PC-3 (cell line): Measurements from ENCODE around the gene NAV2. TPM values are rescaled to one million over a fixed set of nuclear protein-coding genes. Genes with fewer than 3 reads are reported as not detected.

Source experiments
- ATAC-seq: fragments of 200-7000 bp; cut with Tn5 transposase; 2 replicates; pipeline ENCODE4 v1.9.1; 2020; ENCODE audit warnings: mild to moderate bottlenecking, moderate library complexity
- BruUV-seq: library from RNA; stranded (reverse); fragments of 400-500 nt; replicated peaks from 2 replicates; lab custom pipeline; 2021; lab: Mats Ljungman, UMichigan
- CTCF ChIA-PET: fragments of 300-600 bp; sonication (Branson Sonifier 250); formaldehyde crosslinking; loops from one replicate; lab custom pipeline; 2022; ENCODE audit warnings: antibody characterized with exemption; lab: Charles Lee
- POLR2A ChIA-PET: fragments of 300-600 bp; sonication (Branson Sonifier 250); formaldehyde crosslinking; loops from one replicate; lab custom pipeline; 2022; ENCODE audit warnings: antibody characterized with exemption; ENCODE audit not compliant: unreplicated experiment; lab: Charles Lee
- DNase-seq: peaks from one replicate; pipeline ENCODE4 v3.0.0-alpha.2; 2015
- H2AFZ ChIP-seq: fragments of 300-600 bp; sonication (generic); 2 replicates; pipeline ENCODE4 v1.6.0; 2016; ENCODE audit warnings: antibody characterized with exemption, low read length
- H3F3A ChIP-seq: fragments of 300-600 bp; sonication (generic); one replicate; pipeline ENCODE4 v1.6.0; 2017; ENCODE audit warnings: antibody characterized with exemption, low read length, control low read depth, mild to moderate bottlenecking; ENCODE audit not compliant: unreplicated experiment
- H3K27ac ChIP-seq: fragments of 300-600 bp; sonication (generic); 2 replicates; pipeline ENCODE4 v1.5.1; 2016; ENCODE audit warnings: mild to moderate bottlenecking, low read length
- H3K27me3 ChIP-seq: fragments of 300-600 bp; sonication (generic); 2 replicates; pipeline ENCODE4 v1.6.1; 2016; ENCODE audit warnings: low read length, mixed read lengths
- H3K36me3 ChIP-seq: fragments of 300-600 bp; sonication (generic); 2 replicates; pipeline ENCODE4 v1.6.1; 2016; ENCODE audit warnings: low read depth, mixed run types, low read length, mixed read lengths
- H3K4me1 ChIP-seq: fragments of 300-600 bp; sonication (generic); 2 replicates; pipeline ENCODE4 v1.5.1; 2016; ENCODE audit warnings: low read length; ENCODE audit not compliant: insufficient read depth
- H3K4me2 ChIP-seq: fragments of 300-600 bp; sonication (generic); 2 replicates; pipeline ENCODE4 v1.6.0; 2016; ENCODE audit warnings: low read length
- H3K4me3 ChIP-seq: fragments of 300-600 bp; sonication (generic); 2 replicates; pipeline ENCODE4 v1.5.1; 2016; ENCODE audit warnings: mild to moderate bottlenecking, low read length, mixed read lengths
- H3K79me2 ChIP-seq: fragments of 300-600 bp; sonication (generic); 2 replicates; pipeline ENCODE4 v1.6.1; 2017; ENCODE audit warnings: low read length, mixed read lengths
- H3K9ac ChIP-seq: fragments of 300-600 bp; sonication (generic); 2 replicates; pipeline ENCODE4 v1.6.0; 2016; ENCODE audit warnings: mild to moderate bottlenecking, low read length
- H3K9me2 ChIP-seq: fragments of 300-600 bp; sonication (generic); replicated peaks from 2 replicates; pipeline ENCODE4 v1.6.1; 2016; ENCODE audit warnings: mixed run types, low read length, mixed read lengths
- H3K9me3 ChIP-seq: fragments of 300-600 bp; sonication (generic); 2 replicates; pipeline ENCODE4 v1.6.1; 2016; ENCODE audit warnings: low read length, mixed read lengths
- H4K20me1 ChIP-seq: fragments of 300-600 bp; sonication (generic); 2 replicates; pipeline ENCODE4 v1.6.1; 2016; ENCODE audit warnings: low read length, mixed read lengths
- EZH2 ChIP-seq: fragments of 300-600 bp; sonication (generic); IDR thresholded peaks from one replicate; pipeline ENCODE4 v1.6.1; 2017; ENCODE audit warnings: antibody characterized with exemption, mild to moderate bottlenecking, low read length; ENCODE audit not compliant: unreplicated experiment
- EZH2phosphoT487 ChIP-seq: fragments of 300-600 bp; sonication (generic); IDR thresholded peaks from 2 replicates; pipeline ENCODE4 v1.6.1; 2018; ENCODE audit warnings: mild to moderate bottlenecking, antibody characterized with exemption, low read length, borderline replicate concordance
- intact Hi-C: fragments of 100-400 bp; cut with micrococcal nuclease; formaldehyde crosslinking; loops from 2 replicates; pipeline ENCODE4 v1.9.0; 2023
- total RNA-seq: library from RNA; depleted of rRNA; stranded (reverse); fragments of >200 nt; gene quantifications from 2 replicates; pipeline ENCODE4 v1.2.3, GENCODE V29; 2014
- TF ChIP-seq, protein P1 (sequence below): fragments of 300-600 bp; sonication (generic); conservative IDR thresholded peaks from 2 replicates; pipeline ENCODE4 v1.5.1; 2017; ENCODE audit warnings: antibody characterized with exemption, low read depth, mild to moderate bottlenecking, low read length

The NAV2 gene
- total RNA-seq, 1 experiment from 2014 or later: 10.4 TPM

DNA sequence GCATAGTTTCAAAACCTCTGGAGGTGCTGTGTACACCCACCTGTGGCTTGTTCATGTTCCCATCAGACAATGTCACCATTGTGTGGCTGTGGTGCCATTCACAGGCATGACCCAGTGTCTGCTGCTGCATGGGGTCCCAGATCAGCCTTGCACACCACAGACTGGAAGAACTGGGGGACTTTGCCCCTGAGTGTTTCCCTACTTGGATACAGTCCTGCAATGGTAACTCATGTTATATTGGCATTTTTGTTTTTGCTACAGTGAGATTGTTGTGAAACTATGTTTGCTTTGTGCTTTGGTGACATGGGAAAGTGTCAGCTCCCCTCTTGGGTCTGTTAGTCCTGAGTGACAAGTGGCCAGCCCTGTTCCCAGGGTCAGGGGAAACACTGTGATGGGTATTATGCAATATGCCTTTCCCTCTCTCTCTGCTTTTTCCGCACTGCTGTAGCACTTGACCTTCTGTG is 108.8 kb downstream of the NAV2 start:
- no peaks in the 10 kb centered on the region for H3K27me3 ChIP-seq
- no TSS peak for BruUV-seq
- H4K20me1 ChIP-seq: no peaks in the 10 kb centered on the region
- ChIA-PET POLR2A (no interaction called here), CTCF (no interaction called here)
- H3K27ac ChIP-seq: no peak overlapping the region
- no peak overlapping the region for H3K9ac ChIP-seq
- no peak overlapping the region for H3K4me2 ChIP-seq
- no peaks in the 10 kb centered on the region for H3K4me1 ChIP-seq
- H2AFZ ChIP-seq: no peak overlapping the region
- H3K9me2 ChIP-seq: no peaks in the 10 kb centered on the region
- H3F3A ChIP-seq: no peaks in the 10 kb centered on the region
- H3K36me3 ChIP-seq: no peaks in the 10 kb centered on the region
- no peak for DNase-seq
- TF ChIP-seq EZH2: no peak
- TF ChIP-seq, protein P1, sequence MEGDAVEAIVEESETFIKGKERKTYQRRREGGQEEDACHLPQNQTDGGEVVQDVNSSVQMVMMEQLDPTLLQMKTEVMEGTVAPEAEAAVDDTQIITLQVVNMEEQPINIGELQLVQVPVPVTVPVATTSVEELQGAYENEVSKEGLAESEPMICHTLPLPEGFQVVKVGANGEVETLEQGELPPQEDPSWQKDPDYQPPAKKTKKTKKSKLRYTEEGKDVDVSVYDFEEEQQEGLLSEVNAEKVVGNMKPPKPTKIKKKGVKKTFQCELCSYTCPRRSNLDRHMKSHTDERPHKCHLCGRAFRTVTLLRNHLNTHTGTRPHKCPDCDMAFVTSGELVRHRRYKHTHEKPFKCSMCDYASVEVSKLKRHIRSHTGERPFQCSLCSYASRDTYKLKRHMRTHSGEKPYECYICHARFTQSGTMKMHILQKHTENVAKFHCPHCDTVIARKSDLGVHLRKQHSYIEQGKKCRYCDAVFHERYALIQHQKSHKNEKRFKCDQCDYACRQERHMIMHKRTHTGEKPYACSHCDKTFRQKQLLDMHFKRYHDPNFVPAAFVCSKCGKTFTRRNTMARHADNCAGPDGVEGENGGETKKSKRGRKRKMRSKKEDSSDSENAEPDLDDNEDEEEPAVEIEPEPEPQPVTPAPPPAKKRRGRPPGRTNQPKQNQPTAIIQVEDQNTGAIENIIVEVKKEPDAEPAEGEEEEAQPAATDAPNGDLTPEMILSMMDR: no peak
- no peak for TF ChIP-seq EZH2phosphoT487
- no peaks in the 10 kb centered on the region for H3K9me3 ChIP-seq
- H3K4me3 ChIP-seq: no peak overlapping the region
- H3K79me2 ChIP-seq: peaks cover 4% of the 10 kb centered on the region; the same call in 1 of the 2 replicates
- intact Hi-C loops: no loop called here
- ATAC-seq: no peak

DNA sequence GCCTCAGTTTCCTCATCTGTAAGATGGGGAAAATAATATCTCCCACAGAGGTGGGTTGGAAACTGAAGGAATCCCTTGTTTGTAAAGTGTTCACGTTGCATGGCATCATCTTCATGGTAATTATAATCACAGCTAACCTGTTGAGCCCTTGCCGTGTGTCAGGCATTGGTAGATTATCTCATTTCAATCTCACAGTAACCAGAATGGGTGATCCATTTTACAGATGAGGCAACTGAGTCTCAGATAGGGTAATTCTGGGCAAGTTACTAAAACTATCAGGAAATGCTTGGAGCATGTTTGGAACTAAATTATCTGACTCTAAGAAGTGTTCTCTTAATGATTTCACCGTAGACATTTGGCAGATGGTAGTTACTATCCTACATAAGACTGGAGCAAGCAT is 109.4 kb downstream of the NAV2 start:
- no peaks in the 10 kb centered on the region for H3F3A ChIP-seq
- H3K9me3 ChIP-seq: no peaks in the 10 kb centered on the region
- H3K9ac ChIP-seq: no peak overlapping the region
- peaks cover 4% of the 10 kb centered on the region; the same call in 1 of the 2 replicates for H3K79me2 ChIP-seq
- no peak for DNase-seq
- no TSS peak for BruUV-seq
- no peaks in the 10 kb centered on the region for H3K9me2 ChIP-seq
- no peaks in the 10 kb centered on the region for H3K27me3 ChIP-seq
- H3K4me2 ChIP-seq: no peak overlapping the region
- no peaks in the 10 kb centered on the region for H3K4me1 ChIP-seq
- TF ChIP-seq EZH2 (no peak), EZH2phosphoT487 (no peak)
- TF ChIP-seq, protein P1: no peak
- H3K4me3 ChIP-seq: no peak overlapping the region
- no peaks in the 10 kb centered on the region for H4K20me1 ChIP-seq
- intact Hi-C loops: no loop called here
- ATAC-seq: no peak
- CTCF ChIA-PET: no interaction called here
- H3K27ac ChIP-seq: no peak overlapping the region
- no peaks in the 10 kb centered on the region for H3K36me3 ChIP-seq
- POLR2A ChIA-PET: no interaction called here
- H2AFZ ChIP-seq: no peak overlapping the region

DNA sequence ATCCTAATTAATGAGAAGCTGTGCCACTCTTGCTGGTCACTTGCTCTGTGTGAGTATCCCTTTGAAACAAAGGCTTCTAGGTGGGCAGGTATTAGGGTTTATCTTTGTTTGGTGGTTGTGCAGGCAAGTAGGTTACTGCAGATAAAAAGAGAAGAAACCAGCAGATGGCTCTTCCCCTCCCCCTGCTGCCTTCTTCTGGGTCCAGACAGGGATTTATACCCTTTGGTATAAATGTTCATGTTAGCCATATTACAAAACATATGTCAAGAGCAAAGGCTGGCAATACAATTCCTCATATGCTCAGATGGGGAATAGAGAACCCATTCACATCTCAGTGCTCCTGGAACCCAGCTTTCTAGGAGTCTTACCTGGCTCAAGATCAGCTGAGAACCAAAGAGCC is 109.9 kb downstream of the NAV2 start:
- Histone ChIP-seq H3K27me3 (no peaks in the 10 kb centered on the region), H3K9me3 (no peaks in the 10 kb centered on the region), H3K36me3 (no peaks in the 10 kb centered on the region), H3K79me2 (peaks cover 4% of the 10 kb centered on the region; the same call in 1 of the 2 replicates), H3K27ac (no peak overlapping the region), H3K4me2 (no peak overlapping the region), H3K4me1 (no peaks in the 10 kb centered on the region), H3K9ac (no peak overlapping the region), H4K20me1 (no peaks in the 10 kb centered on the region), H3F3A (no peaks in the 10 kb centered on the region), H2AFZ (no peak overlapping the region), H3K4me3 (no peak overlapping the region), H3K9me2 (no peaks in the 10 kb centered on the region)
- TF ChIP-seq EZH2phosphoT487: no peak
- TF ChIP-seq, protein P1: no peak
- BruUV-seq: no TSS peak
- DNase-seq: no peak
- ChIA-PET POLR2A (no interaction called here), CTCF (interaction anchor here (0.5 kb wide), 1 partner anchor 81 kb away, joined by 3 read pairs; no protein-coding TSS in a partner anchor)
- ATAC-seq: no peak
- intact Hi-C loops: no loop called here
